Hindlimb muscle (tissue), 1 donor: ENCODE results near the gene RPL22L1. TPM values are rescaled to one million over a fixed set of nuclear protein-coding genes. Genes with fewer than 3 reads are reported as not detected.
A peak's percentile ranks its signal among the peaks of the same experiment; 100 is the strongest.
"Not testable (repeated sequence)": the region's sequence is repeated elsewhere in the genome, so short reads cannot be mapped to it uniquely, and the experiment has no call there.

Experiments
- DNase-seq: peaks from one replicate; pipeline ENCODE4 v3.0.0-alpha.2; 2013
- polyA plus RNA-seq: library from polyadenylated mRNA; unstranded; fragments of 120-200 nt; gene quantifications from one replicate; pipeline ENCODE4 v1.2.1, GENCODE V29; 2013; ENCODE audit not compliant: insufficient read length

Gene RPL22L1
- polyA plus RNA-seq = 53.2 TPM

DNA sequence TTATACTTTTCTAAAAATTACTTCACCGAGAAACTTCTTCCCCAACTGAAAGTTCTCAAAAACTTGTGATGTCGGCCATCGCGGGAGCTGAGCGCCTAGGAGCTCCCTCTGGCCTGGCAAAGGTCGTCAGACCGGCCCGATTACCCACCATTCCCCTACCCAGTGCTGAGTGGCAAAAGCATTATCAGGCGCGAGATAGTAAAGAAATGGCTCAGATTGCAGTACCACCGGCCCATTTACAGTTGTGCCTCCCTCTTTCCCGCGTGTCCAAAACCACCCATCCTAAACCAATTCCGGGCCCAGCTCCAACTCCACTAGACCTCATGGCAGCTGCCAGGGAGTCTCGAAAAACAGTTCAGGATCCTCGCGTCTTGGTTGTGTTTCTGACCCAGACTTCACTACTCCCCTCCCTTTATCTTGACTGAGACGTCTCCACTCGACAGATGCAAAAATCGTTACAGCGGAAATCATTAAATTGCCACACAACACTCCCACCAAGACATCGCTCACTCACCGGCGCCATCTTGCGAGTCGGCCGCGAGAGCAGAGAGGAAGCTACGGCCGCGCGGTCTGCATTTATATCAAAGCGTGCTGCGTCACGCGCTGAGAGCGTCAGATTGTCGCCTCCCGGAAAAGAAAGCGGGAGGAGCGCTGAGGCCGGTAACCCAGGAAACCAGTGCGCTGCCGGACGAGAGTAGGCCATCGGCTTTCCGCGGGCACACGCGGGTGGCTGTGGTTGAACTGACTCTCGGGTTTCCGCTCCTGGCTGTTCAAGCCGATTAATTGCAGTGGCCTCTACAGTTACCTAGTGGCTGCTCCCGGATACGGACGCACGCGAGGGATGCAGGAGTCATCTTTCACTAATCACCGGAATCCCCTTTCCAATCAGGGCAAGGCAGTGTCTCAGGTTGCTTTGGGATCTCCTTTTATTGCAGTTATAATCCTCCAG lies at the start of gene RPL22L1:
RPL22L1 (minus strand) TSS at position 551 of the 949 bp plus-strand sequence; CDS start at position 523, 28 bp downstream.
- DNase-seq = peak; percentile 98

DNA sequence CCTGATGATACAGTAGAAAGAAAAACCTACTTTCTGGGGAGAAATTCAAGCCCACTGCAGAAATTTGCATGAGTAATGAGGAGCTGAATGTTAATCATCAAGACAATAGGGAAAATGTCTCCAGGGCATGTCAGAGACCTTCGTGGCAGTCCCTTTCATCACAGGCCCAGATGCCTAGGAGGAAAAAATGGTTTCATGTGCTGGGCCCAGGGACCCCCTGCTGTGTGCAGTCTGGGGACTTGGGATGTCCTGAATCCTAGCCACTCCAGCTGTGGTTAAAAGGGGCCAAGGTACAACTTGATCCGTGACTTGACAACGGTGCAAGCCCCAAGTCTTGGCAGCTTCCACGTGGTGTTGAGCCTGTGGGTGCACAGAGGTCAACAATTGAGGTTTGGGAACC lies 48.7 kb upstream of the RPL22L1 start:
- DNase-seq = no peak

DNA sequence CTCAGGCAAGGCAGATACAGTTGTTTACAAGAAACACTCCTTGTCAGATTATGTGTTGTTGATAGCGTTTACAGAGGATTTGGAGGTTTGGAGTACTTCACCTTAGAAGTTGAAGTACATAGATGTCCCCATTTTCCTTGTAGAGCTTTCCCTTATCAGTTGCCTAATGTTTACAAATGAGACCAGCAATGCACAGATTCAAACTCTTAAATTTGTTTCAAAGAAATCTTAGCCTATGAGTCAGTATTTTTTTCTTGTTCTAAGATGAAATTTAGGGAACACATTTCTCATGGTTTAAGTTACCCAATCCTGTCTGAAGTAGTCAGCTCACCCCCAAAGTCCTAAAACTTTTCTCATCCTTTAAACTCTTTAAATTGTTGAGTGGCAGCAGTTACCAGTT lies 44.7 kb upstream of the RPL22L1 start:
- DNase-seq = no peak

DNA sequence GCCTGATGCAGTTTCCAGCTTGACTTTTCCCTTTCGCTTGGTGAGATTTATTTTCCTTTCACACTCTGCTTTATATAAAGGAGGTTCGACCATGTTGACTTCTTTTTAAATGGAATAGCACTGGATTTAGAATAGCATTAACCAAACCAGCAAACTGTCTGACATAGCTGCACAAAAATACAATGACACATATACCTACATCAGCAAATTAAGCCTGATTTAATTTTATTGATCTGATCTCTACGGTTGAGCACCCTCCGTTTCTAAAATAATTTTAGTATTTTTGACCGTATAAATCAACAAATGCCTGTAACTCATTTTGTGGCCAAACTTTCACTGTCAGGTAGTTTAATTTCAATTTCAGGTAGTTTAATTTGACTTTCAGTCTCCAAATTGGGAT lies 44.2 kb upstream of the RPL22L1 start:
- no peak for DNase-seq

DNA sequence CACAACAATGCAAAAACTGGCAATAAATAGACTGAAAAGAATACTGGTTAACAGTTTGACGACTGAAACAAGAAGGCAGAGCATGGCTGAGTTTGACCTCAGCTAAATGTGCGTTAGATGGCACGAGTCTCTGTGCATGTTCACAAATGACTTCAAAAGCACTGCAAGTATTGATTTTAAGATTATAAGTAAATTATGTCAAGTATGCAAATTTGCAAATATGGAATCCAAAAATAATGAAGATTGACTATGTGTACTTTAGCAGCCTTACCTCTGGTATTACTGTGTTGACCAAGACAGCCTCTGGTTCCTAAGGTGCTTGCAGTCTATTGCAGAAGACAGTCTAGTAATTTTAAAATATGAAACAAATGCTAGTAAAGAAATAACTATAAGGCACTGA lies 41.1 kb upstream of the RPL22L1 start:
- no peak for DNase-seq

DNA sequence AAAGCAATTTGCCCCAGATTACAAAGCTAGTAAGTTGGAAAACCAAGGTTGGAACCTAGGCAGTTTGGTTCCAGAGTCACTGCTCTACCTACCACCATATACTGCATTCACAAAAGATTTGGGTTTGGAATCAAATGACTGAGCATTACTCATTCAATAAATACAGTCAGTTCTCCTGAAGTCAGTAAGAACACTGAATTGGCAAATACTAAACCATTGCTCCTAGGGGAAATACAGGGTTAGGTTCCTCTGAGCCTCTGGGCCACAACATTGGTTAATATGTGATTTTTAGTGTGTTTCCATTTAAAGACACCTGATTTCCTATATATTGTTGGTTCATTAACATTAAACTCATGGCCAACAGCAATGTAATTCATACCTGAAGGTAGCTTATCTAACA lies 40.5 kb upstream of the RPL22L1 start:
- DNase-seq = no peak

DNA sequence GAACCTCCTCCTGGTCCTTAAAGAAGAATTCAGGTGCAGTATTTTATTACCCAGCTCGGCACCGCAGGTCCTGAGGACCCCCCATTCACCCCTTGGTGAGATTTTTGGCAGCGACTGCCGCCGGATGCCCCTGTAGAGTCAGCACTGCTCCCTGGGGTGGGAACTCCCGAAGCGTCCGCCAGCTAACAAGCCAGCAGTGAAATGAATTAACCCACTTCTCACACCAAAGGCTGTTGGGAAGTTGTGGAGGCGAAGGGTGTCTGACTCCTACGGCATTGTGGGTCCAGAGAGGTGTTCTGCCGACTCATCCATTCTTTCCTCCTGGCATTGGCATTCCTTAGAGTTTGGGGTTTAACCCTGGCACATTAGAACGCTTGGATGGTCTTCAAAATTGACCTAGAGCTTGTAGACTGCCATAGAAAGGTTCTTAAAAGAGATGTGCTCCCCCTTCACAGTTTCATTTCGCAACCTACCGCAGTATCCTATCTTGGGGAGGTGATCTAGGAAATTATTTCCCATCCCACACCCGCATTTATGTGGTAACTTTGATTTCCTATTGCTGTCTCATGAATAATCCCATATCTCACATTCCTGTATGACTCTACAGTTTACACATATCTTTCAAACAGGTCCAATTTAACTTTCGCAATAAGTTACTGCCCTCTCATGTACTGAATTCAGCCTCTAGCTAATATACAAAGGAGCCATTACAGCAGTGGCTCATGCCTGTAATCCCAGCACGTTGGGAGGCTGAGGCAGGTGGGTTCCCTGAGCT lies 39.3 kb upstream of the RPL22L1 start:
- DNase-seq = no peak

DNA sequence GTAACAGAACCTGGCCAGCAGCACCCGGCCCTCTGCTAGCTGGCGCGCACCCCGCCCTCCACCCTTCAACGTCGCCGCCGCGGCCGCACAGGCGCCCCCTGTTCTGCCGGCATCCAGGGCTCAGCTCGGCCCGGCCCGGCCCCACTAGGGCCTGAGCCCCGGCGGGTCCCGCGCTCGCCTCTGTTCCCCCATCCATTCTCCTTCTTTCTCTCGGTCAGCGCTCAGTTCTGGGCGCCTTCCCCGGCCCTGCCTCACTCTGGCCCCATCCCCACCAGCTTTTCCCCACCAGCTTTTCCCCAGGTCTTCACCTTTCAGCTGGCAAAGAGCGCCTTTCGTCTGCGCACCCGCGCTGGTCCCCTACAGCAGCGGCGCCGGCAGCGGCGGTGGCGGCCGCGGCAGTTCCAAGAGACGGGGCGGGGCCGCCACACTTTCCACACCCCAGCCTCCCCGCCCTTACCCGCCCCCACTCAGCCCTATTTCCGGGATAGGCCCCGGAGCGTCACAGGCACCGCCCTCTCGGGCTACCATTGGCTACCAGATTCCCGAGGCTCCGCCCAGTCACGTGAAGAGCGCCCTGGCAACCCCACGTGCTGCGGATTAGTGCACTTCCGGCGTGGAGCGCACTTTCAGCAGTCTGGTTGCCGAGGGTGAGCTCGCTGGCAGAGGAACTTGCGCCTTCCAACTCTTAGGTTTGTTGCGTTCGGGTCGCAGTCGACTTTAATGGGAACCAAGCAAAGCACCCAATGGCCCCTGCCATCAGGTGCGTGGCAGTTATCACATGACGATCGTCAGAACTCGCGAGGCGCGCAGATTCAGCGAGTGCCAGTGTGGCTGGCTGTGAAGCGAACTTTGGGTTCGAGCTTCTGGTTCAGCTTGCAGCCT lies 38.5 kb upstream of the RPL22L1 start, which contains the start of gene EIF5A2:
EIF5A2 (minus strand) TSS at position 403 of the 882 bp plus-strand sequence. CDS start 831 bp downstream, outside the sequence.
- DNase-seq = peak; percentile 90

DNA sequence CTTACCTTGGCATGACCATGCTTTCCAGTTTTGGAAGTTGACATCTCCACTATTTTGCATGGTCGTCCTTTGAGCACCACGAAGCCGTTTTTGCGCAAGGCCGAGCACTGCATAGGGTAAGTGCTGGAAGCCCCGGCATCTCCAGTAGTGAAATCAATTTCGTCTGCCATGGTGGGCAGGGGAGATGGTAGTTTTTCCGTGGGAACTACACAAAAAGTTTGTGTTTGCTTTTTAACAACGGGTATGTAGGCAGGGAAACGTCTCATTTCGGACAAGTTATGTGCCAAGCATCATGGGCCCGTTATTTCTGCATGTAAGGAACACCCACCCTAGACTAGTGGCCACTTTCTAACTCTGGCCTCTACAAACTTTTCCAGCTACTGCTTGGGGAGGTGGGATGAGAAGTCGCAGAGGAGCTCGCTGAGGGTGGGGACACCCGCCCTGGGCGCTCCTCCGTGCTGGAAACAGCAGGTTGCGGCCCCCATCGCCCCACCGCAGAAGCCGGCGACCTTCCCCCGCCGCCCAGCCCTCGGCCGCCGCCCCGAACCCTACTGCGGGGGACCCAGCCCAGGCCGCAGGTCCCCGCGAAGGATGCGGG lies 37.7 kb upstream of the RPL22L1 start:
- DNase-seq = no peak

DNA sequence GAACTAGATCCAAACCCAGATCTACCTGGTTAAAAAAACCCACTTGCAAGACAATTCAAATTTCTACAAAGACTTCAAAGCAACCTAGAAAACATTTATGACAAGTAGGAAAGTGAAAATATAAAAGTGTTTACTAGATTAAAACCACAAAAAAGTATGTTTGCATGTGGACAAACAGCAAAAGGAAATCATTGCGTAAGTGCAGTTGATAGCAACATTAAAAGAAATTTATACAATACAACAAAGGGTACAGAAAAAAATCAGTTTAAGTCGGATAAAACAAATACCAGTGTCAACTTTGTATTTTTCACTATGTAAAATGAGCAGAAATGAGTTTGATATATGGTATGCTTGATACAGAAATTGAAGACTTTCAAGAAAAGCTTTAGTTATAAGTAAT lies 35.9 kb upstream of the RPL22L1 start:
- no peak for DNase-seq

DNA sequence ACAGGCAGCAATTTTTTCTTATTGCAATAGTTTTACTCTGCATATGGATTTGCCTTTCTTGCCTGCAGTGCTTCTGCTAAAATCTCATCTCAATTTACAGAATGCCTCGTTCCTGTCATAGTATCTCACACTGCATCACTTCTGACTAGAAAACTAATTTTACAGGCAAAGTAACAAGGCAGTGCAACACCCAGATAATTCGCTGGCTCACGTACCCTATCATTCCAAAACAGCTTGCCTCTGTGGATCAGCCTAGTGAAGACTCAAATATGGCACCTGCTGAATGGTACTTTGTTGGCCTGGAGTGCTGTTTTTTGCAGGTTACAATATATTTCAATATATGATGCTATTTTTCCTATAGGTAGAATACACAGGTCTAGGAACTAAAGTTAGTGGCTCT lies 33.1 kb upstream of the RPL22L1 start:
- DNase-seq = no peak

DNA sequence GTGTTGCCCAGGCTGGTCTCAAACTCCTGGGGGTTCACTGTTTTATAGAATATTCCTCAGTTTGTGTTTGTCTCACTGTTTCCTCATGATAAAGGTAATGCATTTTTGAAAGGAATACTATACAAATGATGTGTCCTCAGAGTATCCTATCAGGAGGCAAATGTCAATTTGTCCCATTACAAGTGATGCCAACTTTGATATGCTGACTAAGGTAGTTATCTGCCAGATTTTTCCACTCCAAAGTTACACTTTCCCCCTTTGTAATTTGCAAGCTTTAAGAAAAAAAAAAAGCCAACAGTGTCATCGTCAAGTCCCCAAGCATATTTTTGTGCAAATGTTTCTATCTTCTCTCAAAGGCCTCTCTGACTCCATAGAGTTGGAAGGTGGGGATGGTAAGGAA lies 29.5 kb upstream of the RPL22L1 start:
- no peak for DNase-seq

DNA sequence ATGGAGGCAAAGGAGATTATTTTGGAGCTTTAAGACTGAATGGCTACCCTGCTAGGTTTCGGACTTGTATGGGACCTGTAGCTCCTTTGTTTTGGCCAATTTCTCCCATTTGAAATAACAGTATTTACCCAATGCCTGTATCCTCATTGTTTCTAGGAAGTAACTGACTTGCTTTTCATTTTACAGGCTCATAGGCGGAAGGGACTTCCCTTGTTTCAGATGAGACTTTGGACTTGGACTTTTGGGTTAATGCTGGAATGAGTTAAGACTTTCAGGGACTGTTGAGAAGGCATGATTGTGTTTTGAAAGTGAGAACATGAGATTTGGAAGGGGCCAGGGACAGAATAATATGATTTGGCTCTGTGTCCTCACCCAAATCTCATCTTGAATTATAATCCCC lies 28.0 kb upstream of the RPL22L1 start:
- no peak for DNase-seq

DNA sequence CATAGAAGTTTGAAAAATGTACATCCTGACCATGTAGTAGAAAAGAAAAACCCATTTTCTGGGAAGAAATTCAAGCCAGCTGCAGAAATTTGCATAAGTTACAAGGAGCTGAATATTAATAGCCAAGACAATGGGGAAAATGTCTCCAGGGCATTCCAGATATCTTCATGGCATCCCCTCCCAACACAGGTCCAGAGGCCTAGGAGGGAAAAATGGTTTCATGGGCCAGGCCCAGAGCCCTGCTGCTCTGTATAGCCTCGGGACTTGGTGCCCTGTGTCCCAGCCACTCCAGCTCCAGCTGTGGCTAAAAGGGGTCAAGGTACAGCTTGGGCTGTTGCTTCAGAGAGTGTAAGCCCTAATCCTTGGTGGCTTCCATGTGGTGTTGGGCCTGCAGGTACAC lies 27.2 kb upstream of the RPL22L1 start:
- not testable (repeated sequence) for DNase-seq

DNA sequence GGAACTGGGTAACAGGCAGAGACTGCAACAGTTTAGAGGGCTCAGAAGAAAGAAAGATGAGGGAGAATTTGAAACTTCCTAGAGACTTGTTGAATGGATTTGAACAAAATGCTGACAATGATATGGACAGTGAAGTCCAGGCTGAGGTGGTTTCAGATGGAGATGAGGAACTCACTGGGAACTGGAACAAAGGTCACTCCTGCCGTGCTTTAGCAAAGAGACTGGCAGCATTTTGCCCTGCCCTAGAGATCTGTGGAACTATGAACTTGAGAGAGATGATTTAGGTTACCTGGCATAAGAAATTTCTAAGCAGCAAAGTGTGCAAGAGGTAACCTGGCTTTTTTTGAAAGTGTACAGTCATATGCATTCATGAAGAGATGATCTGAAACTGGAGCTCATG lies 26.8 kb upstream of the RPL22L1 start:
- no peak for DNase-seq

DNA sequence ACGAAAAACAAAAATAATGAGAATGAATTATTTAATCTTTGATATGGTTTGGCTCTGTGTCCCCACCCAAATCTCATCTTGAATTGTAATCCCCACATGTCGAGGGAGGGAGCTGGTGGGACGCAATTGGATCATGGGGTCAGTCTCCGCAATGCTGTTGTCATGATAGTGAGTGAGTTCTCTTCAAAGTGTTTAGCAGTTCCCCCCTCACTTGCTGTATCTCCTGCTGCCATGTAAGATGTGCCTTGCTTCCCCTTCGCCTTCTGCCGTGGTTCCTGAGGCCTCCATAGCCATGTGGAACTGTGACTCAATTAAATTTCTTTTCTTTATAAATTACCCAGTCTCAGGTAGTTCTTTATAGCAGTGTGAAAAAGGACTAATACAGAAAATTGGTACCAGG lies 26.3 kb upstream of the RPL22L1 start:
- not testable (repeated sequence) for DNase-seq

DNA sequence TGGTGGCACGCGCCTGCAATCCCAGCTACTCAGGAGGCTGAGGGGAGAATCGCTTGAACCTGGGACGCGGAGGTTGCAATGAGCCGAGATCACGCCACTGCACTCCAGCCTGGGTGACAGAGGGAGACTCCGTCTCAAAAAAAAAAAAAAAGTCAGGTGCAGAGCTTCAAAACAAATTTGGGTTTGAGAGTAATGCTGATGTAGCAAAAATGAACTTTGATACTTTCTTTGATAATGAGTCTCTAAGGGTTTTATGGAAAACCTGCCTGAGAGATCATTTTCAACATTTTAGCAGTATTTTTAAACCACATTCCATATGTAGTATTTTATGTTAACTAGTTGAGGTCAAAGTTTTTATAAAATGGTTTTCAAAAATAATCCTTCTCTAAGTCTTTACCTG lies 23.9 kb upstream of the RPL22L1 start:
- DNase-seq = no peak

DNA sequence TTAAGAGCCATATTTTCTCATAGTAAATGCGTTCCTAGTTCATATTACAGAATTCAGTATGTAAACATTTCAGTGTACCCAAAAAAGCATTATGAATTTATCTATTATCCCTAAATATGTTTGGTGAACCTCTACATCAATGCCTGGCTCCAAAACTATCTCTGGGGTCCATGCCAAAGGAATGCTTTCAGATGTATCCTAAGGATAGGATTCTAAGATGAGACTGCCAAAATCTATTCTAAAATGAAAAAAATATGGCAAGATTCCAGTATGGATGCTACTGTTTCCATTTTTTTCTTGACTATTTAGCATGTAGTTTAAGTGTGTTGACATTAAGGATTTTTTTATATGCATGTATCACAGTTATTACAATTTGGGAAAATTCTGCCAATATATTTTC lies 19.6 kb upstream of the RPL22L1 start:
- DNase-seq = no peak

DNA sequence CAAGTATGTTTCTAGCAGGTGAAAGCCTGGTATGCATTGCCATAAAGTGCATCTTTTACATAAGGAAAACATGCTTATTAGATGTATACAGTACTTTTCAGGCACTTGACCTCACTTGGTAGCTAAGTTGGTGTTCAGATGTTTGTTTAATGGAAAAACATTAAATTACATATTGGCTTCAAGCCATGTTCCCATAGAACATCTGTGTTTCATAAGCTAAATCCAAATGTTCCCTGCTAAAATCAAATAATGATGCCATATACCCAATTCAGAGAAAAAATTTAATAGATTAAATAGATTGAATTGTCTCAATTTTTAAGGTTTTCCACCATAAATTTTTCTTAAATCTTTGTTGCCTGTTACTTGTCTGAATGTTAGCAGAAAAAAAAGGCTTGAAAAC lies 19.1 kb upstream of the RPL22L1 start:
- no peak for DNase-seq

DNA sequence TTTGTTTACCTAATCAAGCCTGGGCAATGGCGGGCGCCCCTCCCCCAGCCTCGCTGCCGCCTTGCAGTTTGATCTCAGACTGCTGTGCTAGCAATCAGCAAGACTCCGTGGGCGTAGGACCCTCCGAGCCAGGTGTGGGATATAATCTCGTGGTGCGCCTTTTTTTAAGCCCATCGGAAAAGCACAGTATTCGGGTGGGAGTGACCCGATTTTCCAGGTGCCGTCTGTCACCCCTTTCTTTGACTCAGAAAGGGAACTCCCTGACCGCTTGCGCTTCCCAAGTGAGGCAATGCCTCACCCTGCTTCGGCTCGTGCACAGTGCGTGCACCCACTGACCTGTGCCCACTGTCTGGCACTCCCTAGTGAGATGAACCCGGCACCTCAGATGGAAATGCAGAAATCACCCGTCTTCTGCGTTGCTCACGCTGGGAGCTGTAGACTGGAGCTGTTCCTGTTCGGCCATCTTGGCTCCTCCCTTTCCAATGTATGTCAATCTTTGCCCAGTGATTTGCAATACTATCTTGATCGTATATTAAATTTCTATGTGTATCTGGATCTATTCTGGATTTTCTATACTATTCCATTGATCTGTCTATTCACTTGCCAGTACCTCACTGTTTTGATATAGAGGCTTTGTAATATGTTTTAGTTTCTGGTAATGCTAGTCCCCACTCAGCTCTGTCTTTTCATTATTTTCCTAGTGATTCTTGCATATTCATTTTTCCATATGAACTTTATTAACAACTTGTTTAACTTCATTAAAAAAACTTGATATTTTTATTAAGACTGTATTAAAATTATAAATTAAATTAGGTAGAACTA lies 14.3 kb upstream of the RPL22L1 start:
- not testable (repeated sequence) for DNase-seq

DNA sequence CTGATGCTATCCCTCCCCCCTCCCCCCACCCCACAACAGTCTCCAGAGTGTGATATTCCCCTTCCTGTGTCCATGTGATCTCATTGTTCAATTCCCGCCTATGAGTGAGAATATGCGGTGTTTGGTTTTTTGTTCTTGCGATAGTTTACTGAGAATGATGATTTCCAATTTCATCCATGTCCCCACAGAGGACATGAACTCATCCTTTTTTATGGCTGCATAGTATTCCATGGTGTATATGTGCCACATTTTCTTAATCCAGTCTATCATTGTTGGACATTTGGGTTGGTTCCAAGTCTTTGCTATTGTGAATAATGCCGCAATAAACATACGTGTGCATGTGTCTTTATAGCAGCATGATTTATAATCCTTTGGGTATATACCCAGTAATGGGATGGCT lies 8.7 kb upstream of the RPL22L1 start:
- DNase-seq = not testable (repeated sequence)
